ENCODE data around the gene TLR7. TPM values are rescaled to one million over a fixed set of nuclear protein-coding genes. Genes with fewer than 3 reads are reported as not detected.
A peak's percentile ranks its signal among the peaks of the same experiment; 100 is the strongest.

The TLR7 gene
- total and polyA plus RNA-seq, 10 of the 15 experiments (the other 5 are each of a cell fraction or from before 2014, with no cell fraction given) = 12.0 to 44.4 (median 22.6) TPM

DNA sequence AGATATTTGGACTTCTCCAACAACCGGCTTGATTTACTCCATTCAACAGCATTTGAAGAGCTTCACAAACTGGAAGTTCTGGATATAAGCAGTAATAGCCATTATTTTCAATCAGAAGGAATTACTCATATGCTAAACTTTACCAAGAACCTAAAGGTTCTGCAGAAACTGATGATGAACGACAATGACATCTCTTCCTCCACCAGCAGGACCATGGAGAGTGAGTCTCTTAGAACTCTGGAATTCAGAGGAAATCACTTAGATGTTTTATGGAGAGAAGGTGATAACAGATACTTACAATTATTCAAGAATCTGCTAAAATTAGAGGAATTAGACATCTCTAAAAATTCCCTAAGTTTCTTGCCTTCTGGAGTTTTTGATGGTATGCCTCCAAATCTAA is 20.3 kb downstream of the TLR7 start:
- H3K27ac ChIP-seq (ENCODE audit: control insufficient read depth, insufficient read depth) = peak overlapping the region; percentile 33; the same call in 1 of the 2 replicates
- peaks cover 11% of the 10 kb centered on the region for H3K9me3 ChIP-seq (replicated peaks; ENCODE audit: control insufficient read depth, insufficient read depth, low read length)
- CTCF ChIA-PET = interaction anchor here (0.5 to 16.0 kb wide), 4 partner anchors 13 to 202 kb away, joined by 3 to 431 read pairs (median 3); no protein-coding TSS in a partner anchor
- peaks cover 44% of the 10 kb centered on the region for H3K4me1 ChIP-seq (ENCODE audit: control insufficient read depth, insufficient read depth, low read length)
- FAIRE-seq (no peak), DNase-seq (ENCODE audit: low read depth, low spot score) (no peak), ATAC-seq (no peak)
- BruUV-seq (replicated peaks) = no TSS peak
- TF ChIP-seq, protein P1, sequence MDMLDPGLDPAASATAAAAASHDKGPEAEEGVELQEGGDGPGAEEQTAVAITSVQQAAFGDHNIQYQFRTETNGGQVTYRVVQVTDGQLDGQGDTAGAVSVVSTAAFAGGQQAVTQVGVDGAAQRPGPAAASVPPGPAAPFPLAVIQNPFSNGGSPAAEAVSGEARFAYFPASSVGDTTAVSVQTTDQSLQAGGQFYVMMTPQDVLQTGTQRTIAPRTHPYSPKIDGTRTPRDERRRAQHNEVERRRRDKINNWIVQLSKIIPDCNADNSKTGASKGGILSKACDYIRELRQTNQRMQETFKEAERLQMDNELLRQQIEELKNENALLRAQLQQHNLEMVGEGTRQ (IDR thresholded peaks at IDR 0.05; ENCODE audit: borderline replicate concordance, low read depth, low read length) = no peak
- TF ChIP-seq, protein P2, sequence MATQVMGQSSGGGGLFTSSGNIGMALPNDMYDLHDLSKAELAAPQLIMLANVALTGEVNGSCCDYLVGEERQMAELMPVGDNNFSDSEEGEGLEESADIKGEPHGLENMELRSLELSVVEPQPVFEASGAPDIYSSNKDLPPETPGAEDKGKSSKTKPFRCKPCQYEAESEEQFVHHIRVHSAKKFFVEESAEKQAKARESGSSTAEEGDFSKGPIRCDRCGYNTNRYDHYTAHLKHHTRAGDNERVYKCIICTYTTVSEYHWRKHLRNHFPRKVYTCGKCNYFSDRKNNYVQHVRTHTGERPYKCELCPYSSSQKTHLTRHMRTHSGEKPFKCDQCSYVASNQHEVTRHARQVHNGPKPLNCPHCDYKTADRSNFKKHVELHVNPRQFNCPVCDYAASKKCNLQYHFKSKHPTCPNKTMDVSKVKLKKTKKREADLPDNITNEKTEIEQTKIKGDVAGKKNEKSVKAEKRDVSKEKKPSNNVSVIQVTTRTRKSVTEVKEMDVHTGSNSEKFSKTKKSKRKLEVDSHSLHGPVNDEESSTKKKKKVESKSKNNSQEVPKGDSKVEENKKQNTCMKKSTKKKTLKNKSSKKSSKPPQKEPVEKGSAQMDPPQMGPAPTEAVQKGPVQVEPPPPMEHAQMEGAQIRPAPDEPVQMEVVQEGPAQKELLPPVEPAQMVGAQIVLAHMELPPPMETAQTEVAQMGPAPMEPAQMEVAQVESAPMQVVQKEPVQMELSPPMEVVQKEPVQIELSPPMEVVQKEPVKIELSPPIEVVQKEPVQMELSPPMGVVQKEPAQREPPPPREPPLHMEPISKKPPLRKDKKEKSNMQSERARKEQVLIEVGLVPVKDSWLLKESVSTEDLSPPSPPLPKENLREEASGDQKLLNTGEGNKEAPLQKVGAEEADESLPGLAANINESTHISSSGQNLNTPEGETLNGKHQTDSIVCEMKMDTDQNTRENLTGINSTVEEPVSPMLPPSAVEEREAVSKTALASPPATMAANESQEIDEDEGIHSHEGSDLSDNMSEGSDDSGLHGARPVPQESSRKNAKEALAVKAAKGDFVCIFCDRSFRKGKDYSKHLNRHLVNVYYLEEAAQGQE (IDR thresholded peaks at IDR 0.05; ENCODE audit: low read depth, low read length) = peak; percentile 61
- H3K4me3 ChIP-seq = no peak overlapping the region
- WGBS (ENCODE audit: insufficient coverage, insufficient replicate concordance, low lambda C conversion rate, missing lambda C conversion rate) = 44% methylated on average over 2 of the region's 2 CpGs
- intact Hi-C loops (cut with micrococcal nuclease; ENCODE audit: unreplicated experiment) = no loop called here
- H3K79me2 ChIP-seq (ENCODE audit: control insufficient read depth, insufficient read depth, low read length) = no peaks in the 10 kb centered on the region; the same call in none of the 2 replicates
- RAD21 ChIA-PET (ENCODE audit: unreplicated experiment) = interaction anchor here (2.1 kb wide), 1 partner anchor 72 kb away, joined by 7 read pairs; no protein-coding TSS in a partner anchor
- no peak overlapping the region for H2AFZ ChIP-seq (ENCODE audit: control insufficient read depth, low read depth, low read length)
- H4K20me1 ChIP-seq (ENCODE audit: control insufficient read depth, insufficient read depth) = no peaks in the 10 kb centered on the region
- SMC1A ChIA-PET (ENCODE audit: uncharacterized antibody, unreplicated experiment) = interaction anchor here (2.7 to 15.5 kb wide), 5 partner anchors 8 to 73 kb away, joined by 7 to 349 read pairs (median 45); partner anchors contain the start of gene TLR7
- no peak overlapping the region for H3K4me2 ChIP-seq (ENCODE audit: control insufficient read depth, insufficient read depth)
- no peak overlapping the region for H3K9ac ChIP-seq (ENCODE audit: control insufficient read depth, insufficient read depth, low read length)
- in situ Hi-C loops (cut with MboI) = loop anchor here (25.0 kb wide), 1 partner anchor 2000 kb away; no protein-coding TSS in a partner anchor
- peaks cover 4 to 17% of the 10 kb centered on the region in 2 experiments for H3K36me3 ChIP-seq (ENCODE audit: control insufficient read depth in 2 of 2, insufficient read depth in 2 of 2, low read length in 1 of 2)
- POLR2A ChIA-PET = no interaction called here
- no peaks in the 10 kb centered on the region for H3K27me3 ChIP-seq (replicated peaks in 1 of 2; ENCODE audit: control insufficient read depth in 2 of 2, insufficient read depth in 2 of 2, low read length in 1 of 2)

Data from GM12878 (cell line).